ENCODE results near the gene NFYB.

Gene NFYB

DNA sequence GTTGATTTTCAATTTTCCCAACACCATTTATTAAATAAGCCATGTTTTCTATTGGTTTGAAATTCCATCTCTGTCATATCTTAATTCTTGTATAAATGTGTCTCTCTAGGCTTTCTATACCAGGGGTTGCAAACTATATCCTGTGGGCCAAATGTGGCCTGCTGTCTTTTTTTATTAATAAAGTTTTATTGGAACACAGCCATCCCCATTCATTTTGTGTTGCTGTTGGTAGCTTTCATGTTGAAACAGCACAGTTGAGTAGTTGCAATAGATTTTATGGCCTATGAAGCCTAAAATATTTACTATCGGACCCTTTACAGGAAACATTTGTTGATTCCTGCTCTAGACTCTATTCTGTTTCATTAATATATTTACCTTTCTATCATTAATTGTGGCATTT lies 64.3 kb downstream of the NFYB start:
- DNase-seq (ENCODE audit: insufficient read length, low spot score): no peak
- no peak for FAIRE-seq
- TF ChIP-seq, protein P1, sequence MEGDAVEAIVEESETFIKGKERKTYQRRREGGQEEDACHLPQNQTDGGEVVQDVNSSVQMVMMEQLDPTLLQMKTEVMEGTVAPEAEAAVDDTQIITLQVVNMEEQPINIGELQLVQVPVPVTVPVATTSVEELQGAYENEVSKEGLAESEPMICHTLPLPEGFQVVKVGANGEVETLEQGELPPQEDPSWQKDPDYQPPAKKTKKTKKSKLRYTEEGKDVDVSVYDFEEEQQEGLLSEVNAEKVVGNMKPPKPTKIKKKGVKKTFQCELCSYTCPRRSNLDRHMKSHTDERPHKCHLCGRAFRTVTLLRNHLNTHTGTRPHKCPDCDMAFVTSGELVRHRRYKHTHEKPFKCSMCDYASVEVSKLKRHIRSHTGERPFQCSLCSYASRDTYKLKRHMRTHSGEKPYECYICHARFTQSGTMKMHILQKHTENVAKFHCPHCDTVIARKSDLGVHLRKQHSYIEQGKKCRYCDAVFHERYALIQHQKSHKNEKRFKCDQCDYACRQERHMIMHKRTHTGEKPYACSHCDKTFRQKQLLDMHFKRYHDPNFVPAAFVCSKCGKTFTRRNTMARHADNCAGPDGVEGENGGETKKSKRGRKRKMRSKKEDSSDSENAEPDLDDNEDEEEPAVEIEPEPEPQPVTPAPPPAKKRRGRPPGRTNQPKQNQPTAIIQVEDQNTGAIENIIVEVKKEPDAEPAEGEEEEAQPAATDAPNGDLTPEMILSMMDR (IDR thresholded peaks at IDR 0.05; ENCODE audit: insufficient read depth, missing control alignments): no peak

DNA sequence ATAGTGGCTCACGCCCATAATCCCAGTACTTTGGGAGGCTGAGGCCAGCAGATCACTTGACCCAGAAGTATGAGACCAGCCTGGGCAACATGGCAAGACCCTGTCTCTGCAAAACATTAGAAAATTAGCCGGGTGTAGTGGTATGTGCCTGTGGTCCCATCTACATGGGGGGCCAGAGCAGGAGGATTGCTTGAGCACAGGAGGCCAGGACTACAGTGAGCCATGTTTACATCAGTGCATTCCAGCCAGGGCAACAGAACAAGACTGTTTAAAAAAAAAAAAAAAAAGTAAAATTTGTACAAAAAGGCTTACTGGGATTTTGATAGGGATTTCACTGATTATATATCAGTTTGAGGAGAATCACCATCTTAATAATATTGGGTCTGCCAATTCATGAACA lies 65.9 kb downstream of the NFYB start:
- TF ChIP-seq, protein P1 (IDR thresholded peaks at IDR 0.05; ENCODE audit: insufficient read depth, missing control alignments): no peak
- no peak for DNase-seq (ENCODE audit: insufficient read length, low spot score)
- FAIRE-seq: no peak
